ENCODE data around the gene CDKN2D. TPM values are rescaled to one million over a fixed set of nuclear protein-coding genes. Genes with fewer than 3 reads are reported as not detected.

The CDKN2D gene
- total RNA-seq, 1 experiment from 2014 or later, result 13.8 TPM

- H3K36me3 ChIP-seq (ENCODE audit: control insufficient read depth in 1 of 2, insufficient read depth in 2 of 2, low read length in 2 of 2), result peaks cover under 1 to 13% of the 10 kb centered on the region in 2 experiments; a peak in 2 of 4 replicates
Measured at GRCh38 chr19:10566408-10566657, 2.4 kb downstream of the CDKN2D start.

More at GRCh38 chr19:10566408-10566657, 2.4 kb downstream of the CDKN2D start:
- DNase-seq (ENCODE audit: low read depth, low spot score) (no peak), ATAC-seq (no peak)
- H3K27ac ChIP-seq (ENCODE audit: low read depth, low read length), result peak overlapping the region; percentile 91; the same call in 1 of the 2 replicates
- no peaks in the 10 kb centered on the region for H3K27me3 ChIP-seq (ENCODE audit: insufficient read depth, low read length)
- H3K4me3 ChIP-seq (replicated peaks in 1 of 2; ENCODE audit: low read depth in 1 of 2, low read length in 2 of 2), result peak overlapping the region; percentile 76 to 95
- intact Hi-C loops (cut with micrococcal nuclease), result loop anchor here (5.0 kb wide), 3 partner anchors 64 to 164 kb away; partner anchors contain the start of genes CDC37, ILF3 and KEAP1
- peak overlapping the region; percentile 99 for H3K9ac ChIP-seq (ENCODE audit: low read length)
- ChIA-PET CTCF (interaction anchor here (1.0 to 1.3 kb wide), 3 partner anchors 49 to 133 kb away, joined by 3 to 4 read pairs (median 3); partner anchors contain the start of gene S1PR5), POLR2A (interaction anchor here (1.3 kb wide), 1 partner anchor 14 kb away, joined by 5 read pairs; no protein-coding TSS in a partner anchor), RAD21 (ENCODE audit: low non-redundant PET in 1 of 2, low total read pairs in 2 of 2, uncharacterized antibody in 2 of 2, unreplicated experiment in 2 of 2) (interaction anchor here in 1 of 2 experiments (0.7 kb wide), 1 partner anchor 757 kb away, joined by 4 read pairs; no protein-coding TSS in a partner anchor)
- peaks cover 25% of the 10 kb centered on the region for H3K79me2 ChIP-seq (ENCODE audit: insufficient read depth, low read length)
- H3K9me3 ChIP-seq (ENCODE audit: control insufficient read depth in 1 of 2, insufficient read depth in 1 of 2, low read depth in 1 of 2, low read length in 2 of 2), result no peaks in the 10 kb centered on the region
- H3K9me2 ChIP-seq (ENCODE audit: insufficient read depth), result no peaks in the 10 kb centered on the region
- no peak overlapping the region for H2AFZ ChIP-seq (ENCODE audit: low read depth, low read length, poor library complexity, severe bottlenecking)
- H3K4me1 ChIP-seq (ENCODE audit: control insufficient read depth in 1 of 2, insufficient read depth in 2 of 2, low read length in 2 of 2), result peaks cover 31 to 46% of the 10 kb centered on the region in 2 experiments
- H3K4me2 ChIP-seq (ENCODE audit: low read length), result peak overlapping the region; percentile 98
- TF ChIP-seq SIN3A (IDR thresholded peaks at IDR 0.05; ENCODE audit: low read depth) (no peak), EGR1 (IDR thresholded peaks at IDR 0.05; ENCODE audit: low read depth) (no peak), SRF (IDR thresholded peaks at IDR 0.05; ENCODE audit: low read depth) (no peak), POLR2A (IDR thresholded peaks at IDR 0.05; ENCODE audit: borderline replicate concordance, extremely low read depth, insufficient read depth, insufficient read length) (no peak), REST (IDR thresholded peaks at IDR 0.05; ENCODE audit: low read depth) (no peak), CEBPB (IDR thresholded peaks at IDR 0.05; ENCODE audit: low read depth) (no peak), SP1 (IDR thresholded peaks at IDR 0.05; ENCODE audit: low read depth) (no peak), ZBTB33 (IDR thresholded peaks at IDR 0.05; ENCODE audit: extremely low read depth, insufficient replicate concordance, low read length) (no peak), FOSL1 (IDR thresholded peaks at IDR 0.05; ENCODE audit: low read depth) (no peak), ZFX (IDR thresholded peaks at IDR 0.05) (no peak), POLR2AphosphoS5 (IDR thresholded peaks at IDR 0.05; ENCODE audit: low read depth, low read length) (no peak), EZH2phosphoT487 (IDR thresholded peaks at IDR 0.05; ENCODE audit: borderline replicate concordance) (no peak)
- H4K20me1 ChIP-seq (ENCODE audit: insufficient read depth), result no peaks in the 10 kb centered on the region
- no TSS peak for BruUV-seq (replicated peaks)

All from HCT116 (cell line).